Femur (tissue), 1 donor: ENCODE data around the gene ORMDL3.
"Not testable (repeated sequence)": the region's sequence is repeated elsewhere in the genome, so short reads cannot be mapped to it uniquely, and the experiment has no call there.

ENCODE experiments used
- DNase-seq: peaks from one replicate; pipeline ENCODE4 v3.0.0-alpha.2; 2017

ORMDL3 gene

DNA sequence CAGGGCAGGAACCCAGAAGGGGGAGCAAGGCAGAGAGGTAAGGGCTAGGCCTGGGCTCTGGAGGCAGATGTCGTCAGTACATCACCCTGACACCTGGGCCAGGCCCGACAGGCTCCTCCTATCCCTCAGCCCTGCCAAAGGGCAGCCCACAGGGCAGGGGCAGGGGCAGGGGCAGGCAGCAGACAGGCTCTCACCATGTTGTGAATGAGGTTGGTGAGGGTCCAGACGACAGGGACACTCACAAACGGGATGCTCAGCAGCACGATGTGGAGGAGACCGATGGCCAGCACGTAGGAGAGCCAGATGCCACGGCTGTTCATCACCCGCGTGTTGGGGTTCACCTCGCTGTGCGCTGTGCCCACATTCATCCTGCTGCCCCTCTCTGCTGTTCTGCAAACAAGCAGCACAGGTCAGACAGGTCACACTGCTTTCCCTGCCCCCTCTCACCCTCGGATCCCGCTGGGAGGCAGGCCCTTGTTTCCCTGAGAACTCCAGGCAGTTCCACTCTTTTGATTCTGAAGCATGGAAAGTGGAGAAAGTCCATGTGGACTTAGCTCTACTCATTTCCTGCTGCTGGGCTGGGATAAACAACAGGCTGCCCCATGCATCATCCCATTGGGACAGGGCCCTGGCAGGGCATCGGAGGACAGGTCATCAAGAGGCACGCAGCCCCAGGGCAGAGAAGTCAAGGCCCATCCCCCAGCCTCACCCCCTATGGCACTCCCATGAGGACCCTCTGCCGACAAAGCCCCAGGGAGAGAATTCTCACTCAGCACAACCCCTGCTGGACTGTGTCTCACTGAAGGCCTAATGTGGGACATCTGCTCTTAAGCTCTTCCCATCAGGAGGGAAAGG, 3.3 kb downstream of the ORMDL3 start:
- DNase-seq, result no peak

DNA sequence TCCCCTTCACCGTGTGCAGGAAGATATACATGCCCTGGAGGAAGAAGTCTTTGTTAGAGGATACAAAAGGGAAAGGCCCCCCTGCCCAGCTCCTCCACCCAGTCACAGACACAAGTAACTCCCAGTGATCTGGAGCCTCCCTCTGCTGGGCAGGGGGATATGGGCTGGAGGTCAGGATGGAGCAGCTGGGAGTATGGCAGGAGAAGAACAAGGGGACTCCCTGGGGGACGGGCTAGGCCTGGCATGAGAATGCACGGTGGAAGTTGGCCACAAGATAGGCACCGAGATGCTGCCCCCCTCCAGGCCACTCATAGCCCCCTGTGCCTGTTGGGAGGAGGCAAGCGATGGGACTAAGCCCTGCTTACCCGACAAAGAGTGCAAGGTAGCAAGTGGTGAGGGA, 4.2 kb downstream of the ORMDL3 start:
- DNase-seq, result no peak

DNA sequence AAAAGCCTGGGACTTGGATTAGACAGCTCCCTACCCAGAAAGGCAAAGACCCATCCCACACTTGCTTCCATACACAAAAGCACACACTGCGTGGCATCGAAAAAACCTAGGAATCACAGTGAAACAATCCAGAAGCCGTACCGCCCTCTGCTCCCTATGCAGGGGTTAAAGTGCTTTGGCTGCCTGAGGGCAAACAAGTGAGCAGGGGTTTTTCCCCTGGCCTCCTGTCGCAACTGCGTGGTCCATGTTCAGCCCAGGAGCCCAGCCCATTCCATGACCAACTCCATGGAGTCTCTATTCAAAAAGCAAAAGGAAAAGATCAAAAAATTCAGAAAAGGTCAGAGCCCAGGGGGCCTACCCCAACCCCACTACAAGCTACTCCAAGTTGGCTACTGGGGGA, 5.4 kb downstream of the ORMDL3 start:
- DNase-seq, result no peak

DNA sequence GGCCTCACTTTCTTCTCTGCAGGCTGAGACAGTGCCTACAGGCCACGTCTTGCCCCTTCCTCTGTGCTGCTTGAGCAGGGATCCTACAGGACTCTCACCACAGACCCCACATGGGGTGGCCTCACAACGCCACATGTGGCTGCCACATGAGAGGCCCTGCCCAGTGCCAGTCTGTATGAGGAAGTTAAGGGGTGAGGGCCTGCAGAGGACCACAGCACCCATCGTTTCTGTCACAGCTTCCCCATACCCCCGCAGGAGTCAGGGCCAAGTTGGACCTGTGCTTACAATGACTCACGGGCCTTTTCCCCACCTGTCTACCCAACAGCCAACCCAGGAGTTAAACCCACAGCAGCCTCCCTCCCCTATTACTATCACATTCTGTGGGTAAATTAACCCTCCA, 6.1 kb downstream of the ORMDL3 start:
- DNase-seq, result no peak

GRCh38 chr17:39920218-39921210, 6.9 kb downstream of the ORMDL3 start:
- no peak for DNase-seq

DNA sequence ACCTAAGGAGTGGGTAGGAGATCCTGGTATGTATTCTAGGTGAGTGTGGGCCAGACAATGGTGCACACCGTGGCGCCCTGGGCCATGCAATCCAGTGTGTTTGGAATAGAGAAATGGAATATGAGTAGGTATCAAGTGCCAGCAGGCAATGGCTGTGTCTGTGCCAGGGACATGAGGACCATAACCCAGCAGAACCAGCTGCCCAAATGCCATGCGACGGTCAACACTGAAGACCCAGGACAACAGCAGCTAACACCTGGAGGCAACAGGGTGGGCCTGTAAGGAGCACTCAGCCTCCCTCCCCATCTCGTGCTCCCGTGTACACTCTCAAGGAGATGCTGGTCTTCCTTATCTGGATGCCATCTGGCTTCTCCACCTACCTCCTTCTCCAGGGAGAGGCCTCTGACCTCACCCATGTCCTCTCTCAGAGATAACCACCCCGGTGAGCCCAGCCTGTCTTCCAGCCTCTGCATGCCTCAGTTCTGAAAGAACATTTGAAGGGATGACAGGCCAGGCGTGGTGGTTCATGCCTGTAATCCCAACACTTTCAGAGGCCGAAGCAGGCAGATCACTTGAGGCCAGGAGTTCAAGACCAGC, 8.2 kb downstream of the ORMDL3 start:
- no peak for DNase-seq

GRCh38 chr17:39916918-39917317, 10.5 kb downstream of the ORMDL3 start:
- no peak for DNase-seq

DNA sequence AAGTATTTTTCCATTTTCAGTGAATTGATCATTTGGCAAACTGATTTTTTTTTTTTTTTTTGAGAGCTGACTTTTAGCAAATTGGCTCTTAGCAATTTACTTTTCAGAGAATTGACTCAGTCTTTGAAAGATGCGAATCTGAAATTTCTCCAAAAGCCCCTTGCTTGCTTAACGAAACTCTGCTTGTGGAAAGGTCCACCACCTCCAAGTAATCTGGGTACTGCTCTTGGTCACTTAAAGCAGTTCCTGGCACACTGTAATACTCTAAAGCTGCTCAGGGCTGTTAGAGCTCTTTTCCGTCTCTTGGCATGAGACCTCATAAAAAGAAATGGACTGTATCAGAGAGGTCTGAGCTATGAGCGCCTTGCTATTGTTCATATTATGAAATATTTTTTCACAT, 11.8 kb downstream of the ORMDL3 start:
- no peak for DNase-seq

- no peak for DNase-seq
Observed at GRCh38 chr17:39913989-39914388, 13.4 kb downstream of the ORMDL3 start.

- DNase-seq, result no peak
Observed at GRCh38 chr17:39908789-39909352, 18.5 kb downstream of the ORMDL3 start.

- no peak for DNase-seq
Observed at GRCh38 chr17:39904990-39905288, 22.5 kb downstream of the ORMDL3 start.

DNA sequence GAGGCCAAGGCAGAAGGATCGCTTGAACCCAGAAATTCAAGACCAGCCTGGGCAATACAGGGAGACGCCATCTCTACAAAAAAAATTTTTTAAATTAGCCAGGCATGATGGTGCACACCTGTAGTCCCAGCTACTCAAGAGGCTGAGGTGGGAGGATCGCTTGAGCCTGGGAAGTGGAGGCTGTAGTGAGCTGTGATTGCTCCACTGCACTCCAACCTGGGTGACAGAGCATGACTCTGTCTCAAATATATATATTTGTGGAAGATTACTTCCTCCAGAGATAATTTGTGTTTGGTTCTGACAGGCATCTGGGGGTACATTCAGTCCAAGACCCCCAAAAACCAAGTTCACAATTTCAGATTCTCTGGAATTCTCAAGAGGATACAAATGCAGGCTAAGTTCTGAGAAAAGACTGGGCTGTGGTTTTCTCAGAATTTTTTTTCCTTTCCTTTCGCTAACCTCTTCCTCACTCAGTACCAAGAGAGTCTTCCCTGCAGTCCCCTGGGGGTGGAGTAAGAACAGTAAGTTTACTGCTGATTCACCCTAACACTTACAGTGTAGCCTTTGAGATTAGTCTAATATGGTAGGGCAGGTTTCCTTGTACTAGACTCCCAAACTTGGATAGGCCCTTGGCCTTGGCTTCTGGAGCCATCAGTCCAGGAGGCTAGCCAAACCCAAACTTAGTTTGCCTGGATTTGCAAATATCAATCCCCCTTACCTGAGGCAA, 24.1 kb downstream of the ORMDL3 start:
- DNase-seq, result no peak

DNA sequence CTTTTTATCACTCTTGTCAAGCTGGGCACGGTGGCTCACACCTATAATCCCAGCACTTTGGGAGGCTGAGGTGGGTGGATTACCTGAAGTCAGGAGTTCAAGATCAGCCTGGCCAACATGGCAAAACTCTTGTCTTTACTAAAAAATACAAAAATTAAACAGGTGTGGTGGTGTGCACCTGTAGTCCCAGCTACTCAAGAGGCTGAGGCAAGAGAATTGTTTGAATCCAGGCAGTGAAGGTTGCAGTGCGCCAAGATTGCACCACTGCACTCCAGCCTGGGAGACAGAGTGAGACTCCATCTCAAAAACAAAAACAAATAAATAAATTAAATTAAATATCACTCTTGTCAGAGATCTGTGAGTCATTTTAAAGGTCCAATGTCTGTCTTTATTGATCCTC, 25.4 kb downstream of the ORMDL3 start:
- not testable (repeated sequence) for DNase-seq

GRCh38 chr17:39899215-39899614, 28.2 kb downstream of the ORMDL3 start:
- no peak for DNase-seq

DNA sequence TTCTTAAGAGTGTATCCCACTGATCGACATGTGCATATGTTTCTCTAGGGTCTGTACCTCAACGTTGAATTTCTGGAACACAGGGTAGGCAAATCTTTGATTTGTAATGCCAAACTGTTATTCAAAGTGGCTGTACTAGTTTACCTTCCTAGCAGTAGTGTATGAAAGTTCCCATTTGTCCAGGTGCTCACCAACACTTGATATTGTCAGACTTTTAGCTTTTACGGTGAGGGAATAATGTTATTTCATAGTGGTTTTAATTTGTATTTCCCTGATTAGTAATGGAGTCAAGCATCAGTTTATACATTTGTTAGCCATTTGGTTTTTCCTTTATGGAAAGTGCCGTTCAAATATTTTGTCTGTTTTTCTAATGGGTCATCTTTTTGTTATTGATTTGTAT, 29.3 kb downstream of the ORMDL3 start:
- no peak for DNase-seq

GRCh38 chr17:39894681-39895376, 32.6 kb downstream of the ORMDL3 start:
- DNase-seq, result no peak

- no peak for DNase-seq
Observed at GRCh38 chr17:39889200-39889599, 38.2 kb downstream of the ORMDL3 start.

GRCh38 chr17:39887078-39887477, 40.3 kb downstream of the ORMDL3 start:
- DNase-seq, result no peak

GRCh38 chr17:39886102-39886501, 41.3 kb downstream of the ORMDL3 start:
- not testable (repeated sequence) for DNase-seq

- DNase-seq, result no peak
Observed at GRCh38 chr17:39872751-39873150, 54.6 kb downstream of the ORMDL3 start.

DNA sequence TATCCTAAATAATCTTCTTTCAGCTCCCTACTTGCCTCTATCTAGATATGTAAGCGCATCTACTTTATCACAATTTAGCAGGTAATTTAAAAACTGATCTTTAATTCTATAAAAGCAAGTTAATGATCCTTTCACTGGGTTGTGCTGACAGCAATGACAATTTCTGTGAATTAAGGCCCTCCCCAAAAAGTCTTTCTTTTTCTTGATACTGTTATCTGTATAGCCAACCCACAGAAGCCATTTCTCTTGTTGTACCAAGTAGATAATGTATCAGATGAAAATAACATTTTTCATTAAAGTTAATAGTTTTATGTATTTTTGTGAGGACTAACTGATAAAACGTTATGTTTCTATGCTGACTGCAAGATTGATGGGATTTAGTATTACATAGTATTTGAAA, 55.6 kb downstream of the ORMDL3 start:
- DNase-seq, result no peak
